ENCODE measurements around the gene MMP24OS. TPM values are rescaled to one million over a fixed set of nuclear protein-coding genes. Genes with fewer than 3 reads are reported as not detected.

Gene MMP24OS
- total RNA-seq, 3 donors from 2014 or later, result 17.4 to 34.1 (median 32.9) TPM

DNA sequence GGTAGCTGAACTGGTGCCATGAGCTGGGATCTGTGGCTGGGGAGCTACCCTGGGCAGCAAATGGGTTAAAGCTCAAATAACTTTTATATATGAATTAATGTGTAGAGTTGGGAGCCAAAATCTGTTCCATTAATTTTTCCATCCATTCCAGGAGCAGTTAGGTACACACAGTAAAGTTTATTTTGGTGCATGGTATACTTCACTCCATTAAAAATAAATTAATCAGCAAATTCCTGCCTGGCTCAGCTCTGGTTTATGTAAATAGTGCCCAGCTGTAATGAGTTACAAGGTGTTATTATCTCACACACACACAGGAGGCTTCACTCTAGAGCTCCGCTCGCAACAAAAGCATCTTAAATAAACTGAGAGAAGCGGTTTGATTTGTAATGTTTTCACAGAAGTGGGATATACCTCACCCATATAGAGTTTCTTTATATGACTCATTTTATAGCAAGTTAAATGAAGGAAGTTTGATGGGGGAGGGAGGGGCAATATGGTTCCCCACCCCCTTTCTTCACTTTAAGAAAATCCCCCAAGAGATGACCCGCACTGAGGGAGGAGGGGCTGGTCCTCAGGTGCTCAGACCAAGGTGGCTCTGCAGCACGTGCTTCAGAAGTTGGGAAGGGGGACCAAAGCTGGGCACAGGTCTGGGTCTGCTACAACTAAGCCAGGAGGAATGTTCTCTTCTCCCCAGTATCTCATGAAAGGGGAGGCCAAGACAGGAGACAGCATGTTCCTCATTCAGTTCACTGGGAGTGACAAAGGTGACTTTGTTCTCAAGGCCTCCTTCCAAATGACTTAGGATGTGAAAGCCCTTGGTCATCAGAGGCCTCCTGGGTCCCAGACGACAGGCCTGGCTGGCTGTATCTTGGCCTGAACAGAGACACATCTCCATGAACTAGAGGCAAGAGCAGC, 24.8 kb upstream of the MMP24OS start:
- no peak for DNase-seq (ENCODE audit: low spot score in 2 of 2)
- H3K27ac ChIP-seq, result no peak overlapping the region

DNA sequence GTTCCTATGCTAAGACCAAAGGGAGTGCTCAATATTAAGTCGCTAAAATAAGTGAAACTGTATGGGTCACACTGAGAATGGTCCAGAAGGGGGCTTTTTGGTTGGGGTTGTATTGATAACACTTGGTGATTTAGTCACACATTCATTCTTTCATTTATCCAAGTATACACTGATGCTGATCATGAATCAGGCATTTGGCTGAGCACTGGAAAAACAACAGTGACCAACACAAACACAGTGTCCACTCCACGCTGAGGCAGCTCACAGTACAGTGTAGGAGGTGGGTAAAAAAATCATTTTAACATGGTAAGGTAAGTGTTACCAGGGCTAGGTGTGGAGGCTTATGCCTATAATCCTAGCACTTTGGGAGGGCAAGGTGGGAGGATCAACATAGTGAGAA, 23.5 kb upstream of the MMP24OS start:
- Histone ChIP-seq H3K9me3 (no peaks in the 10 kb centered on the region), H3K36me3 (no peaks in the 10 kb centered on the region), H3K4me1 (no peaks in the 10 kb centered on the region), H3K4me3 (no peak overlapping the region), H3K27ac (no peak overlapping the region), H3K27me3 (no peaks in the 10 kb centered on the region)
- intact Hi-C loops (cut with DNase I; ENCODE audit: low total_unique reads), result no loop called here
- DNase-seq (ENCODE audit: low spot score in 2 of 2), result no peak
- TF ChIP-seq POLR2AphosphoS5 (IDR thresholded peaks at IDR 0.05), result no peak
- TF ChIP-seq POLR2A (IDR thresholded peaks at IDR 0.05), result no peak
- TF ChIP-seq, protein P1, sequence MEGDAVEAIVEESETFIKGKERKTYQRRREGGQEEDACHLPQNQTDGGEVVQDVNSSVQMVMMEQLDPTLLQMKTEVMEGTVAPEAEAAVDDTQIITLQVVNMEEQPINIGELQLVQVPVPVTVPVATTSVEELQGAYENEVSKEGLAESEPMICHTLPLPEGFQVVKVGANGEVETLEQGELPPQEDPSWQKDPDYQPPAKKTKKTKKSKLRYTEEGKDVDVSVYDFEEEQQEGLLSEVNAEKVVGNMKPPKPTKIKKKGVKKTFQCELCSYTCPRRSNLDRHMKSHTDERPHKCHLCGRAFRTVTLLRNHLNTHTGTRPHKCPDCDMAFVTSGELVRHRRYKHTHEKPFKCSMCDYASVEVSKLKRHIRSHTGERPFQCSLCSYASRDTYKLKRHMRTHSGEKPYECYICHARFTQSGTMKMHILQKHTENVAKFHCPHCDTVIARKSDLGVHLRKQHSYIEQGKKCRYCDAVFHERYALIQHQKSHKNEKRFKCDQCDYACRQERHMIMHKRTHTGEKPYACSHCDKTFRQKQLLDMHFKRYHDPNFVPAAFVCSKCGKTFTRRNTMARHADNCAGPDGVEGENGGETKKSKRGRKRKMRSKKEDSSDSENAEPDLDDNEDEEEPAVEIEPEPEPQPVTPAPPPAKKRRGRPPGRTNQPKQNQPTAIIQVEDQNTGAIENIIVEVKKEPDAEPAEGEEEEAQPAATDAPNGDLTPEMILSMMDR (IDR thresholded peaks at IDR 0.05), result no peak

More for the DNA sequence above, 24.8 kb upstream of the MMP24OS start:
- Histone ChIP-seq H3K9me3 (no peaks in the 10 kb centered on the region), H3K36me3 (no peaks in the 10 kb centered on the region), H3K4me3 (no peak overlapping the region), H3K27me3 (no peaks in the 10 kb centered on the region), H3K4me1 (peaks cover 4 to 11% of the 10 kb centered on the region in 2 donors)
- TF ChIP-seq POLR2AphosphoS5 (IDR thresholded peaks at IDR 0.05) (no peak), POLR2A (IDR thresholded peaks at IDR 0.05) (no peak)
- TF ChIP-seq, protein P1 (IDR thresholded peaks at IDR 0.05), result no peak
- intact Hi-C loops (cut with DNase I; ENCODE audit: low total_unique reads), result no loop called here

DNA sequence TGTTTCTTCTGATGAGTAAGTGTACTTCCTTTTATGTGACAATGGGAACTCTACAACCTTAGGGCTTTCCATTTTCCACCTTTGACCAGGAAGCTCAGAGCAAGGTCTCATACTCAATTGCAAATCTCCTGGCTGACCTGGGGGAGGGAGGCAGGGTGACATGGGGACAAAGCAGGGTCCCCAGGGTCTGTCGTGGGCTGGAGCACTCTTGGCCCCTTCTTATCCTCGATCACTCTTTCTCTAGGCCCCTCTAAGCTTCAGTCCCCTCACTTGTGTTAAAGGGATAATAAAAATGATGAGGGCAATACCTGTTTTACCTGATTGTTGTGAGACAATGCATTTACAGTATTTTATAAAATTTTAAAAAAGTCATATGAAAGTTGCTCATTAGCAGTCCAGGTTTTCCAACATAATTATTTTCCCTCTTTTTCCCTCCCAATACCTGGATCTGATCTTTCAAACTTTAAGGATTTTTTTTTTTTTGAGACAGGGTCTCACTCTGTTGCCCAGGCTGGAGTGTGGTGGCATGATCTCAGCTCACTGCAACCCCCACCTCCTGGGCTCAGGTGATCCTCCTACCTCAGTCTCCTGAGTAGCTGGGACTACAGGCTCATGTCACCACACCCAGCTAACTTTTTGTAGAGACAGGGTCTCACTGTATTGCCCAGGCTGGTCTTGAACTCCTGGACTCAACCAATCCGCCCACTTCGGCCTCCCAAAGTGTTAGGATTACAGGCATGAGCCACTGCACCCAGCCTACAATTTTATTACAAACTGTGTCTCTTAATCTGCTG, 22.7 kb upstream of the MMP24OS start:
- H3K9me3 ChIP-seq, result no peaks in the 10 kb centered on the region
- peaks cover 0 to 7% of the 10 kb centered on the region in 2 donors for H3K27me3 ChIP-seq
- H3K27ac ChIP-seq, result no peak overlapping the region
- DNase-seq (ENCODE audit: low spot score in 2 of 2), result no peak
- H3K4me1 ChIP-seq, result no peaks in the 10 kb centered on the region
- H3K4me3 ChIP-seq, result no peak overlapping the region
- no peaks in the 10 kb centered on the region for H3K36me3 ChIP-seq
- TF ChIP-seq POLR2AphosphoS5 (IDR thresholded peaks at IDR 0.05) (no peak), POLR2A (IDR thresholded peaks at IDR 0.05) (no peak)
- TF ChIP-seq, protein P1 (IDR thresholded peaks at IDR 0.05), result no peak
- intact Hi-C loops (cut with DNase I; ENCODE audit: low total_unique reads), result no loop called here

DNA sequence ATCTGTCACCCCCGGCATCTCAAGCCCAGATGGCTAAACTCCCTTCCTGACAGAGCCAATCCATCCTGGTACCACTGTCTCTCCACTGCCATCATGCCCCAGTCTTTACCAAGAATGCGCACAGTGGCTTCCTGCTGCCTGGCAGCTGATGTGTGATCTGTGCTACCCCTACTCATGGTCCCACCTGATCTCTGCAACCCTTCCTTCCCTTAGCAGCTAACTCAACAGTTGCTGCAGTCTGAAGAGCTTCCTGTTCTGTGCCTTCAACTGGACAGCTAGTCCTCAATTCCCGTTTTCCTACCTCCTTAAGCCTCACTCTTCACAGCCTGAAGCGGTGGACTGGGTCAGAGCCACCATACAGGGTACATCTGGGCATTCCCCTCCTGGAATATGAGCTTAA, 21.9 kb upstream of the MMP24OS start:
- H3K9me3 ChIP-seq, result no peaks in the 10 kb centered on the region
- TF ChIP-seq POLR2A (IDR thresholded peaks at IDR 0.05), result no peak
- intact Hi-C loops (cut with DNase I; ENCODE audit: low total_unique reads), result no loop called here

DNA sequence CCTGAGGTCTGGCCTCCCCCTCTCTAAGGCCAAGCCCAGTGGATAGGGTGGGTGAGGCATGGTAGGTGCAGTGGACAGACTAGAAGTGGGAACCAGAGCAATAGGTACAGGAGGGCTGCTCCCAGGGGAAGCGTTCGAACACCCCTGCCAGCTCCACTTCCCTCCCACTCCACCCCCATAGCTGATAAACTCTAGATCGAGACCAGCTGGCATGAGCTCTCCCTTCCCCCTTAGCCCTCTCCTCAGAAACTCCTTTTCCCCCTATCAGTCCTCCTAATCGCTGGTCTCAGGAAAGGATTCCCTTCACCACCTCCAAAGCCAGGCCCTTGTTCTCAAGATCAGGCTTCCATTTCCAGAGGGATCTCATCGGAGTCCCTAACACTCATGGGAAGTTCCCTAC, 20.3 kb upstream of the MMP24OS start:
- no peak overlapping the region for H3K4me3 ChIP-seq
- H3K4me1 ChIP-seq, result no peaks in the 10 kb centered on the region
- H3K9me3 ChIP-seq, result no peaks in the 10 kb centered on the region
- intact Hi-C loops (cut with DNase I; ENCODE audit: low total_unique reads), result no loop called here
- TF ChIP-seq, protein P1 (IDR thresholded peaks at IDR 0.05), result no peak
- no peak for TF ChIP-seq POLR2AphosphoS5 (IDR thresholded peaks at IDR 0.05)
- no peak for TF ChIP-seq POLR2A (IDR thresholded peaks at IDR 0.05)
- H3K27me3 ChIP-seq, result peaks cover 0 to 10% of the 10 kb centered on the region in 2 donors
- no peak overlapping the region for H3K27ac ChIP-seq
- no peak for DNase-seq (ENCODE audit: low spot score in 2 of 2)
- H3K36me3 ChIP-seq, result no peaks in the 10 kb centered on the region

More for the DNA sequence above, 21.9 kb upstream of the MMP24OS start:
- H3K4me3 ChIP-seq, result no peak overlapping the region
- DNase-seq (ENCODE audit: low spot score in 2 of 2), result no peak
- H3K27me3 ChIP-seq, result peaks cover 0 to 10% of the 10 kb centered on the region in 2 donors
- H3K36me3 ChIP-seq, result no peaks in the 10 kb centered on the region
- H3K27ac ChIP-seq, result no peak overlapping the region
- H3K4me1 ChIP-seq, result no peaks in the 10 kb centered on the region

Measured in breast epithelium (tissue), 4 donors.